Adipocyte (in vitro differentiated cells): ENCODE results near the gene C22orf39.

Source experiments
- DNase-seq: peaks from one replicate; pipeline ENCODE4 v3.0.0-alpha.2; 2015; ENCODE audit warnings: low read depth
- H3K27me3 ChIP-seq: replicated peaks from 2 replicates; pipeline ENCODE4 v1.7.0; 2013; ENCODE audit warnings: mild to moderate bottlenecking, low read length, moderate library complexity; ENCODE audit not compliant: control insufficient read depth, insufficient read depth
- H3K36me3 ChIP-seq: 2 replicates; pipeline ENCODE4 v1.7.0; 2013; ENCODE audit warnings: low read length, mild to moderate bottlenecking, moderate library complexity; ENCODE audit not compliant: control insufficient read depth, insufficient read depth, severe bottlenecking
- H3K4me1 ChIP-seq: 2 replicates; pipeline ENCODE4 v1.7.0; 2013; ENCODE audit warnings: mild to moderate bottlenecking, low read length, moderate library complexity; ENCODE audit not compliant: control insufficient read depth, insufficient read depth
- H3K4me3 ChIP-seq: 2 replicates; pipeline ENCODE4 v1.7.0; 2013; ENCODE audit warnings: mild to moderate bottlenecking, low read length, moderate library complexity
- H3K9ac ChIP-seq: 2 replicates; pipeline ENCODE4 v1.7.0; 2013; ENCODE audit warnings: mild to moderate bottlenecking, low read length, moderate library complexity
- H3K9me3 ChIP-seq: 2 replicates; pipeline ENCODE4 v1.7.0; 2013; ENCODE audit warnings: mild to moderate bottlenecking, low read length, moderate library complexity; ENCODE audit not compliant: control insufficient read depth

C22orf39 gene

DNA sequence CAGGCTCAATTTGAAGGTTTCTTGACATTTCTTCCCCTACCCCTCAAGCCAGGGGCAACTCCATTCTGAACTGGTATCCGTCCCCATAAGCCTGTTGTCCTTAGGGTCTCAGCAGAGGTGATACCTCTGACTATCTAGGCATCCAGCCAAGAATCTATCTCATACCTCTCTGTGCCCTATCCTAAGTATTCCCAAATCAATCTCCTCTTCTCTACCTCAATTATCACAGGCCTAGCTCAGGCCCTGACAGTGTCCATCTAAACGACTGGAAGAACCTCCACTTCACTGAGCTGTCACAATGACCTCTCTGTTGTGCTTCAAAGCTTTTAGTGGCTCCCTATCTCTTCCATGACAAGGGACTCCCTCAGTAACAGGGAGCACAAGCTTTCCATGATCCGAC, 42.8 kb downstream of the C22orf39 start:
- no peak overlapping the region for H3K9ac ChIP-seq
- H3K9me3 ChIP-seq, result no peaks in the 10 kb centered on the region
- peaks cover 80% of the 10 kb centered on the region for H3K36me3 ChIP-seq
- H3K4me1 ChIP-seq, result no peaks in the 10 kb centered on the region
- no peak overlapping the region for H3K4me3 ChIP-seq
- no peak for DNase-seq
- no peaks in the 10 kb centered on the region for H3K27me3 ChIP-seq

GRCh38 chr22:19402642-19403191, 44.8 kb downstream of the C22orf39 start:
- no peaks in the 10 kb centered on the region for H3K27me3 ChIP-seq
- H3K4me1 ChIP-seq, result no peaks in the 10 kb centered on the region
- no peak for DNase-seq
- no peak overlapping the region for H3K9ac ChIP-seq
- peaks cover 78% of the 10 kb centered on the region for H3K36me3 ChIP-seq
- no peaks in the 10 kb centered on the region for H3K9me3 ChIP-seq
- no peak overlapping the region for H3K4me3 ChIP-seq

- H3K27me3 ChIP-seq, result no peaks in the 10 kb centered on the region
- H3K9ac ChIP-seq, result no peak overlapping the region
- H3K9me3 ChIP-seq, result no peaks in the 10 kb centered on the region
- peaks cover 78% of the 10 kb centered on the region for H3K36me3 ChIP-seq
- DNase-seq, result no peak
- no peak overlapping the region for H3K4me3 ChIP-seq
- no peaks in the 10 kb centered on the region for H3K4me1 ChIP-seq
Measured at GRCh38 chr22:19401483-19401882, 46.0 kb downstream of the C22orf39 start.

- Histone ChIP-seq H3K36me3 (peaks cover 78% of the 10 kb centered on the region), H3K27me3 (no peaks in the 10 kb centered on the region), H3K9ac (no peak overlapping the region), H3K4me3 (no peak overlapping the region), H3K9me3 (no peaks in the 10 kb centered on the region), H3K4me1 (no peaks in the 10 kb centered on the region)
- DNase-seq, result no peak
Measured at GRCh38 chr22:19400881-19401280, 46.6 kb downstream of the C22orf39 start.

GRCh38 chr22:19398652-19399051, 48.9 kb downstream of the C22orf39 start:
- Histone ChIP-seq H3K9ac (no peak overlapping the region), H3K9me3 (no peaks in the 10 kb centered on the region), H3K27me3 (no peaks in the 10 kb centered on the region), H3K36me3 (peaks cover 83% of the 10 kb centered on the region), H3K4me1 (no peaks in the 10 kb centered on the region), H3K4me3 (no peak overlapping the region)
- no peak for DNase-seq

GRCh38 chr22:19398206-19398605, 49.3 kb downstream of the C22orf39 start:
- Histone ChIP-seq H3K4me3 (no peak overlapping the region), H3K9me3 (no peaks in the 10 kb centered on the region), H3K4me1 (no peaks in the 10 kb centered on the region), H3K9ac (no peak overlapping the region), H3K27me3 (no peaks in the 10 kb centered on the region), H3K36me3 (peaks cover 86% of the 10 kb centered on the region)
- DNase-seq, result no peak

DNA sequence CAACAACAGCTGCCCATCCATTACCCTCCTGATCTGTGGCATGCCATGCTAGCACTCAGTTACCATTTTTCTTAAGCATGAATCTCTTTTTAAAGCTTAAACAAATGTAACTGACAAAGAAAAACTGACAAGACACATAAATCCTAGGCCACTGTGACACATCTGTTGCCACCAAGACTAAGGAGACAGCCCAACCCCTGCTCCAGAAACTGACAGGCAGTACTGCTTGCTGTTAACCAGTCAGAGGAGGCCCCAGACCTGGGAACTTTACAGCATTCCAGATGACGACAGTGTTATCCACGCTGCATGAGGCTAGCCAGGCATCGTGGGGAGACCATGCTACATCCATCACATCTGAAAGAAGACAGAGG, 49.8 kb downstream of the C22orf39 start:
- H3K9me3 ChIP-seq, result no peaks in the 10 kb centered on the region
- no peaks in the 10 kb centered on the region for H3K4me1 ChIP-seq
- no peak overlapping the region for H3K9ac ChIP-seq
- H3K4me3 ChIP-seq, result no peak overlapping the region
- peaks cover 90% of the 10 kb centered on the region for H3K36me3 ChIP-seq
- no peaks in the 10 kb centered on the region for H3K27me3 ChIP-seq
- no peak for DNase-seq

GRCh38 chr22:19396934-19397733, 50.4 kb downstream of the C22orf39 start:
- no peak overlapping the region for H3K9ac ChIP-seq
- H3K36me3 ChIP-seq, result peaks cover 91% of the 10 kb centered on the region
- H3K9me3 ChIP-seq, result no peaks in the 10 kb centered on the region
- no peaks in the 10 kb centered on the region for H3K27me3 ChIP-seq
- DNase-seq, result no peak
- no peak overlapping the region for H3K4me3 ChIP-seq
- H3K4me1 ChIP-seq, result no peaks in the 10 kb centered on the region

- no peak overlapping the region for H3K9ac ChIP-seq
- H3K4me3 ChIP-seq, result no peak overlapping the region
- H3K27me3 ChIP-seq, result no peaks in the 10 kb centered on the region
- H3K4me1 ChIP-seq, result no peaks in the 10 kb centered on the region
- H3K36me3 ChIP-seq, result peaks cover 92% of the 10 kb centered on the region
- no peaks in the 10 kb centered on the region for H3K9me3 ChIP-seq
- no peak for DNase-seq
Measured at GRCh38 chr22:19396561-19396933, 51.0 kb downstream of the C22orf39 start.

DNA sequence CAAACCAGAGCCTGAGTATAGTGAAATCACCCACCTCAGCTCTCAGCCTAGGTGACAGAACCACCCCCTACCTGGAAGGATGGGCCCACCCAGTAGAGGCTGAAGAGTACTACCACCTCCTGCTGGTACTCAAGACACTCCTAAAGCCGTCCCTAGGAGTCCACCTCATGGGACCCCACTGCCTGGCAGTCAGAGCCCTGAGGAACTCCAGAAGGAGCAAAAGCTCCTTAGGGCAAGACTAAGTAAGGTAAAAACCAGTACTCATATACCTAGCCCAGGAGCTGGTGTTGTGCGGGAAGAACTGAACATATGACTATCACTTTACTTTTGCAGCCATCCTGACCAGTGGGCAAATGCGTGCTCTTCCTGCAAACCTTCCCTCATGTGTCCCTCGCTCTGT, 52.2 kb downstream of the C22orf39 start:
- Histone ChIP-seq H3K9me3 (no peaks in the 10 kb centered on the region), H3K9ac (no peak overlapping the region), H3K27me3 (no peaks in the 10 kb centered on the region), H3K4me3 (no peak overlapping the region), H3K4me1 (no peaks in the 10 kb centered on the region), H3K36me3 (peaks cover 90% of the 10 kb centered on the region)
- DNase-seq, result no peak

GRCh38 chr22:19394274-19395050, 53.0 kb downstream of the C22orf39 start:
- no peaks in the 10 kb centered on the region for H3K9me3 ChIP-seq
- H3K36me3 ChIP-seq, result peaks cover 90% of the 10 kb centered on the region
- no peak overlapping the region for H3K9ac ChIP-seq
- H3K4me1 ChIP-seq, result no peaks in the 10 kb centered on the region
- H3K4me3 ChIP-seq, result no peak overlapping the region
- no peaks in the 10 kb centered on the region for H3K27me3 ChIP-seq
- no peak for DNase-seq
